ENCODE measurements around the gene TKT. TPM values are rescaled to one million over a fixed set of nuclear protein-coding genes. Genes with fewer than 3 reads are reported as not detected.
A peak's percentile ranks its signal among the peaks of the same experiment; 100 is the strongest.

The TKT gene
- total and polyA plus RNA-seq, 2 experiments from 2014 or later: 584 to 1,411 TPM

GRCh38 chr3:53235545-53235944 lies 20.3 kb downstream of the TKT start:
- Mint-ChIP-seq H3K27me3 (ENCODE audit: insufficient read depth, low read depth, poor library complexity) (peaks cover 33% of the 10 kb centered on the region), H3K4me3 (no peak overlapping the region), H3K4me1 (peaks cover 33% of the 10 kb centered on the region), H3K36me3 (ENCODE audit: low read depth) (peaks cover 100% of the 10 kb centered on the region), H3K9me3 (no peaks in the 10 kb centered on the region), H3K27ac (peak overlapping the region; percentile 79)
- no peaks in the 10 kb centered on the region for H3K9me2 ChIP-seq (ENCODE audit: insufficient read depth)
- DNase-seq (ENCODE audit: low spot score) (no peak), ATAC-seq (no peak)
- TF ChIP-seq ZNF331 (CRISPR knock-in tag; IDR thresholded peaks at IDR 0.05; ENCODE audit: low read depth) (no peak), POLR2AphosphoS5 (IDR thresholded peaks at IDR 0.05; ENCODE audit: low read depth) (no peak), EZH2 (IDR thresholded peaks at IDR 0.05; ENCODE audit: low read depth, unreplicated experiment) (no peak), ZNF462 (CRISPR knock-in tag; IDR thresholded peaks at IDR 0.05) (no peak), EZH2phosphoT487 (IDR thresholded peaks at IDR 0.05; ENCODE audit: unreplicated experiment) (no peak), CREB1 (CRISPR knock-in tag; IDR thresholded peaks at IDR 0.05; ENCODE audit: low read depth) (no peak), STAT1 (IDR thresholded peaks at IDR 0.05; ENCODE audit: unreplicated experiment) (no peak), ZNF114 (CRISPR knock-in tag; IDR thresholded peaks at IDR 0.05) (no peak), NANOG (IDR thresholded peaks at IDR 0.05; ENCODE audit: borderline replicate concordance) (no peak), JUNB (IDR thresholded peaks at IDR 0.05; ENCODE audit: unreplicated experiment) (no peak), REST (IDR thresholded peaks at IDR 0.05; ENCODE audit: unreplicated experiment) (no peak)
- TF ChIP-seq, protein P1, sequence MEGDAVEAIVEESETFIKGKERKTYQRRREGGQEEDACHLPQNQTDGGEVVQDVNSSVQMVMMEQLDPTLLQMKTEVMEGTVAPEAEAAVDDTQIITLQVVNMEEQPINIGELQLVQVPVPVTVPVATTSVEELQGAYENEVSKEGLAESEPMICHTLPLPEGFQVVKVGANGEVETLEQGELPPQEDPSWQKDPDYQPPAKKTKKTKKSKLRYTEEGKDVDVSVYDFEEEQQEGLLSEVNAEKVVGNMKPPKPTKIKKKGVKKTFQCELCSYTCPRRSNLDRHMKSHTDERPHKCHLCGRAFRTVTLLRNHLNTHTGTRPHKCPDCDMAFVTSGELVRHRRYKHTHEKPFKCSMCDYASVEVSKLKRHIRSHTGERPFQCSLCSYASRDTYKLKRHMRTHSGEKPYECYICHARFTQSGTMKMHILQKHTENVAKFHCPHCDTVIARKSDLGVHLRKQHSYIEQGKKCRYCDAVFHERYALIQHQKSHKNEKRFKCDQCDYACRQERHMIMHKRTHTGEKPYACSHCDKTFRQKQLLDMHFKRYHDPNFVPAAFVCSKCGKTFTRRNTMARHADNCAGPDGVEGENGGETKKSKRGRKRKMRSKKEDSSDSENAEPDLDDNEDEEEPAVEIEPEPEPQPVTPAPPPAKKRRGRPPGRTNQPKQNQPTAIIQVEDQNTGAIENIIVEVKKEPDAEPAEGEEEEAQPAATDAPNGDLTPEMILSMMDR (conservative IDR thresholded peaks at IDR 0.05; ENCODE audit: low read depth in 2 of 2): no peak
- TF ChIP-seq, protein P2, sequence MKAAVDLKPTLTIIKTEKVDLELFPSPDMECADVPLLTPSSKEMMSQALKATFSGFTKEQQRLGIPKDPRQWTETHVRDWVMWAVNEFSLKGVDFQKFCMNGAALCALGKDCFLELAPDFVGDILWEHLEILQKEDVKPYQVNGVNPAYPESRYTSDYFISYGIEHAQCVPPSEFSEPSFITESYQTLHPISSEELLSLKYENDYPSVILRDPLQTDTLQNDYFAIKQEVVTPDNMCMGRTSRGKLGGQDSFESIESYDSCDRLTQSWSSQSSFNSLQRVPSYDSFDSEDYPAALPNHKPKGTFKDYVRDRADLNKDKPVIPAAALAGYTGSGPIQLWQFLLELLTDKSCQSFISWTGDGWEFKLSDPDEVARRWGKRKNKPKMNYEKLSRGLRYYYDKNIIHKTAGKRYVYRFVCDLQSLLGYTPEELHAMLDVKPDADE (IDR thresholded peaks at IDR 0.05): no peak
- 0 out of 2 replicates have a peak, but pooled peaks cover 3% of the 10 kb centered on the region for H3K4me1 ChIP-seq (ENCODE audit: insufficient read depth)
- no peak overlapping the region for H2AFZ ChIP-seq
- H3K27ac ChIP-seq (ENCODE audit: low read depth): no peak overlapping the region
- peaks cover 73% of the 10 kb centered on the region for H3K36me3 ChIP-seq (ENCODE audit: insufficient read depth)
- peaks cover 66% of the 10 kb centered on the region for H4K20me1 ChIP-seq (replicated peaks; ENCODE audit: insufficient read depth)
- H3F3A ChIP-seq (replicated peaks; ENCODE audit: low read depth): peaks cover 63% of the 10 kb centered on the region
- peaks cover 38% of the 10 kb centered on the region for H3K79me2 ChIP-seq (replicated peaks; ENCODE audit: insufficient read depth)
- H3K27me3 ChIP-seq (ENCODE audit: insufficient read depth): no peaks in the 10 kb centered on the region
- H3K4me2 ChIP-seq: no peak overlapping the region
- no peak overlapping the region for H3K4me3 ChIP-seq
